Liver (tissue), 9 donors: Measurements from ENCODE around the gene KMT2B. TPM values are rescaled to one million over a fixed set of nuclear protein-coding genes. Genes with fewer than 3 reads are reported as not detected.

Source experiments
- DNase-seq: peaks from one replicate; pipeline ENCODE4 v3.0.0-alpha.2; 2017; ENCODE audit warnings: low spot score
- H3K27ac ChIP-seq, 2 donors: one replicate each; pipeline ENCODE4 v1.7.0; 2013; ENCODE audit warnings: inconsistent platforms in 2 of 2, low read length in 2 of 2, control low read depth in 1 of 2, low read depth in 1 of 2, mild to moderate bottlenecking in 1 of 2
- H3K27me3 ChIP-seq, 4 donors: one replicate each; pipeline versions ENCODE4 v1.6.1 to v1.7.0; 2013; ENCODE audit warnings: low read length in 3 of 4, inconsistent platforms in 1 of 4, mild to moderate bottlenecking in 1 of 4, moderate library complexity in 1 of 4; ENCODE audit not compliant: control insufficient read depth in 4 of 4, insufficient read depth in 4 of 4
- H3K36me3 ChIP-seq, 4 donors: one replicate each; pipeline versions ENCODE4 v1.6.1 to v1.7.0; 2013; ENCODE audit warnings: low read length in 3 of 4, mild to moderate bottlenecking in 3 of 4, low read depth in 1 of 4, moderate library complexity in 1 of 4; ENCODE audit not compliant: control insufficient read depth in 4 of 4, insufficient read depth in 3 of 4
- H3K4me1 ChIP-seq, 4 donors: one replicate each; pipeline versions ENCODE4 v1.6.1 to v1.7.0; 2013; ENCODE audit warnings: low read length in 3 of 4, mild to moderate bottlenecking in 3 of 4, moderate library complexity in 1 of 4; ENCODE audit not compliant: control insufficient read depth in 4 of 4, insufficient read depth in 4 of 4
- H3K4me3 ChIP-seq, 3 donors: one replicate each; pipeline versions ENCODE4 v1.6.1 to v1.7.0; 2013; ENCODE audit warnings: low read length in 3 of 3, control low read depth in 1 of 3, low read depth in 1 of 3, mild to moderate bottlenecking in 1 of 3
- H3K9ac ChIP-seq, 2 donors: one replicate each; pipeline ENCODE4 v1.7.0; 2013; ENCODE audit warnings: low read length in 2 of 2, mild to moderate bottlenecking in 2 of 2, moderate library complexity in 2 of 2, control low read depth in 1 of 2, low read depth in 1 of 2
- H3K9me3 ChIP-seq, 4 donors: one replicate each; pipeline versions ENCODE4 v1.6.1 to v1.7.0; 2013; ENCODE audit warnings: low read length in 3 of 4; ENCODE audit not compliant: control insufficient read depth in 4 of 4
- EGR1 ChIP-seq, 2 donors: IDR thresholded peaks; 2 replicates each; pipeline ENCODE4 v1.6.1; 2016 to 2018; ENCODE audit warnings: antibody characterized with exemption in 2 of 2, low read depth in 2 of 2
- FOXA1 ChIP-seq: IDR thresholded peaks from 2 replicates; pipeline ENCODE4 v1.6.1; 2016; ENCODE audit warnings: antibody characterized with exemption
- FOXA2 ChIP-seq: IDR thresholded peaks from 2 replicates; pipeline ENCODE4 v1.6.1; 2016; ENCODE audit warnings: antibody characterized with exemption
- HNF4A ChIP-seq, 2 donors: conservative IDR thresholded peaks; 2 replicates each; pipeline ENCODE4 v1.6.1; 2016; ENCODE audit warnings: antibody characterized with exemption in 2 of 2, mild to moderate bottlenecking in 2 of 2
- JUND ChIP-seq, 2 donors: IDR thresholded peaks; 2 replicates each; pipeline ENCODE4 v1.6.1; 2016; ENCODE audit warnings: antibody characterized with exemption in 2 of 2
- NR2F2 ChIP-seq: IDR thresholded peaks from 2 replicates; pipeline ENCODE4 v1.6.1; 2016; ENCODE audit warnings: antibody characterized with exemption
- RAD21 ChIP-seq, 2 donors: IDR thresholded peaks; 2 replicates each; pipeline ENCODE4 v1.6.1; 2016; ENCODE audit warnings: antibody characterized with exemption in 2 of 2, mild to moderate bottlenecking in 2 of 2
- SP1 ChIP-seq: IDR thresholded peaks from 2 replicates; pipeline ENCODE4 v1.6.1; 2018; ENCODE audit warnings: antibody characterized with exemption, mild to moderate bottlenecking
- TAF1 ChIP-seq: conservative IDR thresholded peaks from 2 replicates; pipeline ENCODE4 v1.6.1; 2016; ENCODE audit warnings: antibody characterized with exemption, mild to moderate bottlenecking
- YY1 ChIP-seq: IDR thresholded peaks from 2 replicates; pipeline ENCODE4 v1.6.1; 2016; ENCODE audit warnings: antibody characterized with exemption, mild to moderate bottlenecking
- WGBS: extraction: QIAGEN DNeasy Blood & Tissue Kit; methylation state at CpG from one replicate; pipeline ENCODE4 v1.1.7; 2013; 5-methylcytosine and 5-hydroxymethylcytosine counted together
- polyA plus RNA-seq, 2 donors: library from polyadenylated mRNA; stranded (reverse) in 1 of 2; unstranded in 1 of 2; fragments of 200-250 nt in 1 of 2; fragments of >200 nt in 1 of 2; fragmentation: Nextera tagmentation in 1 of 2; extraction: Ambion mirVana in 1 of 2; gene quantifications; one replicate each; pipeline versions ENCODE4 v1.2.1 to v1.2.3, GENCODE V29; 2013 to 2015
- total RNA-seq, 2 donors: library from RNA; depleted of rRNA; stranded (reverse); fragments of >200 nt; gene quantifications; one replicate each; pipeline ENCODE4 v1.2.3, GENCODE V29; 2014
- TF ChIP-seq, protein P1 (sequence below): IDR thresholded peaks from 2 replicates; pipeline ENCODE4 v1.6.1; 2016; ENCODE audit warnings: antibody characterized with exemption
- TF ChIP-seq, protein P2 (sequence below): fragments of 150-350 bp; IDR thresholded peaks from 2 replicates; pipeline ENCODE4 v1.5.1; 2017; ENCODE audit warnings: improper control_type of control experiment, low read depth, low read length; ENCODE audit not compliant: missing input control
- donor health status: healthy.
- donor health status: healthy.
- donor health status: healthy.
- donor health status: healthy.
- donor health status: healthy.

KMT2B gene
- total and polyA plus RNA-seq, 4 donors = 3.7 to 12.1 (median 8.3) TPM

DNA sequence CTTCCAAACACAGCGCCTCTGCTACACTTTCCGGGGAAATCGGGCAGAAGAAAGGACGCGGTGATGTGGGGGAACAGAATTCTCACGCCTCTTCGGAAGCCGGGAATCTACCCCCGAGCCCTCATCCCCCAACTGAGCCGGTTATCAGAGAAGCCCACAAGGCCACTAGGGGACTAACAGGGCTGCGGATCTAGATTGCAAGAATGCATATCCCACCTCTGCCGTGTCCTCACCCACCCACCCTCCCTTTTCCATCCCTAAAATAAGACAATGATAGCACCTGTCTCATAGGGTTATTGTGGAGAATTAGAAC is 23.4 kb downstream of the KMT2B start:
- peaks cover 7 to 29% (median 11%) of the 10 kb centered on the region in 4 donors for H3K36me3 ChIP-seq
- H3K27ac ChIP-seq = peak overlapping the region; percentile 89 to 93
- peak overlapping the region in 1 of 2 donors; percentile 84 for H3K9ac ChIP-seq
- H3K9me3 ChIP-seq = no peaks in the 10 kb centered on the region
- peak overlapping the region; percentile 30 to 73 (median 51) for H3K4me3 ChIP-seq
- H3K27me3 ChIP-seq = no peaks in the 10 kb centered on the region
- WGBS = 4% methylated on average over 12 of the region's 12 CpGs
- no peak for DNase-seq
- H3K4me1 ChIP-seq = peaks cover 12 to 53% (median 25%) of the 10 kb centered on the region in 4 donors
- TF ChIP-seq YY1 (no peak), NR2F2 (no peak), SP1 (no peak), FOXA1 (no peak), JUND (IDR thresholded peaks at IDR 0.05) (no peak), FOXA2 (no peak), HNF4A (conservative IDR thresholded peaks at IDR 0.05) (no peak), EGR1 (IDR thresholded peaks at IDR 0.05; ENCODE audit: low read depth in 2 of 2) (no peak), RAD21 (IDR thresholded peaks at IDR 0.05) (no peak), TAF1 (no peak)
- TF ChIP-seq, protein P1, sequence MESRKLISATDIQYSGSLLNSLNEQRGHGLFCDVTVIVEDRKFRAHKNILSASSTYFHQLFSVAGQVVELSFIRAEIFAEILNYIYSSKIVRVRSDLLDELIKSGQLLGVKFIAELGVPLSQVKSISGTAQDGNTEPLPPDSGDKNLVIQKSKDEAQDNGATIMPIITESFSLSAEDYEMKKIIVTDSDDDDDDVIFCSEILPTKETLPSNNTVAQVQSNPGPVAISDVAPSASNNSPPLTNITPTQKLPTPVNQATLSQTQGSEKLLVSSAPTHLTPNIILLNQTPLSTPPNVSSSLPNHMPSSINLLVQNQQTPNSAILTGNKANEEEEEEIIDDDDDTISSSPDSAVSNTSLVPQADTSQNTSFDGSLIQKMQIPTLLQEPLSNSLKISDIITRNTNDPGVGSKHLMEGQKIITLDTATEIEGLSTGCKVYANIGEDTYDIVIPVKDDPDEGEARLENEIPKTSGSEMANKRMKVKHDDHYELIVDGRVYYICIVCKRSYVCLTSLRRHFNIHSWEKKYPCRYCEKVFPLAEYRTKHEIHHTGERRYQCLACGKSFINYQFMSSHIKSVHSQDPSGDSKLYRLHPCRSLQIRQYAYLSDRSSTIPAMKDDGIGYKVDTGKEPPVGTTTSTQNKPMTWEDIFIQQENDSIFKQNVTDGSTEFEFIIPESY = no peak
- TF ChIP-seq, protein P2, sequence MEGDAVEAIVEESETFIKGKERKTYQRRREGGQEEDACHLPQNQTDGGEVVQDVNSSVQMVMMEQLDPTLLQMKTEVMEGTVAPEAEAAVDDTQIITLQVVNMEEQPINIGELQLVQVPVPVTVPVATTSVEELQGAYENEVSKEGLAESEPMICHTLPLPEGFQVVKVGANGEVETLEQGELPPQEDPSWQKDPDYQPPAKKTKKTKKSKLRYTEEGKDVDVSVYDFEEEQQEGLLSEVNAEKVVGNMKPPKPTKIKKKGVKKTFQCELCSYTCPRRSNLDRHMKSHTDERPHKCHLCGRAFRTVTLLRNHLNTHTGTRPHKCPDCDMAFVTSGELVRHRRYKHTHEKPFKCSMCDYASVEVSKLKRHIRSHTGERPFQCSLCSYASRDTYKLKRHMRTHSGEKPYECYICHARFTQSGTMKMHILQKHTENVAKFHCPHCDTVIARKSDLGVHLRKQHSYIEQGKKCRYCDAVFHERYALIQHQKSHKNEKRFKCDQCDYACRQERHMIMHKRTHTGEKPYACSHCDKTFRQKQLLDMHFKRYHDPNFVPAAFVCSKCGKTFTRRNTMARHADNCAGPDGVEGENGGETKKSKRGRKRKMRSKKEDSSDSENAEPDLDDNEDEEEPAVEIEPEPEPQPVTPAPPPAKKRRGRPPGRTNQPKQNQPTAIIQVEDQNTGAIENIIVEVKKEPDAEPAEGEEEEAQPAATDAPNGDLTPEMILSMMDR = no peak

DNA sequence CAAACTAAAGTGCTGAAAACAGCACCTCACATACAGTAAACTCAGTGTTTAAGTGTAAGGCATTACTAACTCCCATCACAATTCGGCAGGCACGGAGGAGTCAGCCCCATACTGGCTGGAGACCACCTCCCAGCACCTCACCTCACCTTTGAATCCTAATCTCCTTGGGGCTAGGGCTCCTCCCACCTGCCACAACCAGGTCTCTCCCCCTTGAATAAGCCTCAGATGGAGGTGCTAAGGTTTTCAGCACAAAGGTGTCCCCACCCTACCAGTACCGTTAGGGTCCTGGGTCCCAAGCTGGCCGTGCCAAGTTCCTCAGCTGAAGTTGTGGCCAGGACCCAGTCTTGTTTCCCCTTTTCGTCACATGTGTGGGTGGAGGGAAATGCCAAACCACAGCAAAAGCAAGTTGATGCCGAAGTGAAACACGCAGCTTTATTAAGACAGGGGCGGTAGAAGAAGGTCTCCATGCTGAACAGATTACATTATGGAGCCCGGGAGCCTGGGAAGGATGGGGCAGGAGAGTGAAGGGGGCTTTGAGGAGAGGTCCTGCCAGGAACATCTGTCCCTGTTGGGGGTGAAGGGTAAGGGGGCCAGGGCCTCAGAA is 24.4 kb downstream of the KMT2B start, which contains the start of gene IGFLR1:
Gene IGFLR1, minus strand, starts transcription at position 332 of the 604 bp plus-strand sequence. CDS start 1,272 bp downstream, outside the sequence.
- no peaks in the 10 kb centered on the region for H3K9me3 ChIP-seq
- H3K27me3 ChIP-seq = no peaks in the 10 kb centered on the region
- peak within 1 kb of the TSS in 1 of 3 donors; percentile 30 for H3K4me3 ChIP-seq
- WGBS = 84% methylated on average over 9 of the region's 9 CpGs
- peak within 1 kb of the TSS; percentile 17 to 33 for H3K9ac ChIP-seq
- no peak for DNase-seq
- TF ChIP-seq, protein P2 = no peak
- peak; percentile 11 for TF ChIP-seq YY1
- H3K27ac ChIP-seq = peak within 1 kb of the TSS; percentile 5 to 44
- H3K4me1 ChIP-seq = peaks cover 12 to 58% (median 30%) of the 10 kb centered on the region in 4 donors
- peaks cover 3 to 19% (median 6%) of the 10 kb centered on the region in 4 donors for H3K36me3 ChIP-seq
